Vagina (tissue), 2 donors: ENCODE results near the gene GPR65. TPM values are rescaled to one million over a fixed set of nuclear protein-coding genes. Genes with fewer than 3 reads are reported as not detected.
"Not testable (repeated sequence)": the region's sequence is repeated elsewhere in the genome, so short reads cannot be mapped to it uniquely, and the experiment has no call there.

Experiments used
- DNase-seq, 2 donors: peaks; one replicate each; pipeline ENCODE4 v3.0.0-alpha.2; 2017; ENCODE audit errors: extremely low spot score in 2 of 2
- H3K27ac ChIP-seq: fragments of 200-600 bp; sonication (generic); one replicate; pipeline ENCODE4 v1.5.1; 2019
- H3K27me3 ChIP-seq: fragments of 200-600 bp; sonication (generic); one replicate; pipeline ENCODE4 v1.5.1; 2019
- H3K36me3 ChIP-seq, 2 donors: fragments of 200-600 bp; sonication (generic); one replicate each; pipeline ENCODE4 v1.5.1; 2017 to 2019
- H3K4me1 ChIP-seq: fragments of 200-600 bp; sonication (generic); one replicate; pipeline ENCODE4 v1.5.1; 2019
- H3K4me3 ChIP-seq, 2 donors: fragments of 200-600 bp; sonication (generic); 1 replicate in 1 of 2; 2 replicates in 1 of 2; pipeline ENCODE4 v1.5.1; 2016 to 2019
- H3K9me3 ChIP-seq: fragments of 200-600 bp; sonication (generic); one replicate; pipeline ENCODE4 v1.5.1; 2019
- POLR2A ChIP-seq, 2 donors: fragments of 450-650 bp; IDR thresholded peaks; one replicate each; pipeline ENCODE4 v1.6.1; 2017; ENCODE audit warnings: antibody characterized with exemption in 2 of 2, mild to moderate bottlenecking in 2 of 2, moderate library complexity in 2 of 2
- POLR2AphosphoS5 ChIP-seq, 2 donors: sonication (generic); formaldehyde crosslinking; IDR thresholded peaks; one replicate each; pipeline ENCODE4 v1.9.0; 2017; ENCODE audit warnings: antibody characterized with exemption in 2 of 2, mild to moderate bottlenecking in 2 of 2, low read depth in 1 of 2; ENCODE audit not compliant: insufficient read depth in 1 of 2
- intact Hi-C: fragments of 100-400 bp; cut with DNase I; formaldehyde crosslinking; loops from one replicate; pipeline ENCODE4 v1.15.1; 2023
- total RNA-seq: library from RNA; depleted of rRNA; stranded (reverse); fragments of >200 nt; gene quantifications from one replicate; pipeline ENCODE4 v1.2.3, GENCODE V29; 2016
- TF ChIP-seq, protein P1 (sequence below), 3 experiments: fragments of 450-650 bp in 2 of 3; fragments of 200-600 bp in 1 of 3; sonication (generic) in 1 of 3; IDR thresholded peaks; one replicate each; pipeline ENCODE4 v1.5.1; 2017 to 2019; ENCODE audit warnings: antibody characterized with exemption in 3 of 3, mild to moderate bottlenecking in 2 of 3, moderate library complexity in 2 of 3

GPR65 gene
- total RNA-seq, 1 donor from 2014 or later, result 1.2 TPM

DNA sequence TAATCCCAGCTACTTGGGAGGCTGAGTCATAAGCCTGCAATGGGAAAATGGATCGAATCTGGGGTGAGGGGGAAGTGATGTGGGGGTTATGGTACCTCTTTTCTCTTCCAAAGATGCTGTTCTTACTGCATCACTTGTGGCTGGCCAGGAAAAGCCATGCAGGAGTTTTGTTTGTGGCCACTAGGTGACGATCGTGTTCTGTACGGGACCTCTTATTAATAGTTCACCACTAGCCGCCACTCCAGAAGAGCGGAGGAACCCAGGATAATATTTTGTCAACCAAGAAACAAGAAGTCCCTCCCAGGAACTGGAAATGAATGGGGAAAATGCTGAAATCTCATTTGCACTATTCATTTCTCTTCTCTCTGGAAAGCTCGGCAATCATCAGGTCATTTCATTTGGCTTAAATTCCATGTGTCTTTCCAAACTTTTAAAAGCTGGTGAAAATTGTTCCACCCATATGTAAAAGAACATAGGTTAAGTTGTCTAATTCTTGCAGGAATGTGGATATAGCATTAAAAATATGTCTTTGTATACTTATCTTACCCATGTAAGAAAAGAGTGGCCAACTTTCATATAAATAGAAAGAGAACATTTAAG lies 8.9 kb downstream of the GPR65 start:
- Histone ChIP-seq H3K27ac (no peak overlapping the region), H3K4me3 (no peak overlapping the region), H3K9me3 (no peaks in the 10 kb centered on the region), H3K27me3 (no peaks in the 10 kb centered on the region), H3K36me3 (no peaks in the 10 kb centered on the region), H3K4me1 (no peaks in the 10 kb centered on the region)
- intact Hi-C loops, result no loop called here
- no peak for TF ChIP-seq POLR2A (IDR thresholded peaks at IDR 0.05)
- TF ChIP-seq, protein P1, sequence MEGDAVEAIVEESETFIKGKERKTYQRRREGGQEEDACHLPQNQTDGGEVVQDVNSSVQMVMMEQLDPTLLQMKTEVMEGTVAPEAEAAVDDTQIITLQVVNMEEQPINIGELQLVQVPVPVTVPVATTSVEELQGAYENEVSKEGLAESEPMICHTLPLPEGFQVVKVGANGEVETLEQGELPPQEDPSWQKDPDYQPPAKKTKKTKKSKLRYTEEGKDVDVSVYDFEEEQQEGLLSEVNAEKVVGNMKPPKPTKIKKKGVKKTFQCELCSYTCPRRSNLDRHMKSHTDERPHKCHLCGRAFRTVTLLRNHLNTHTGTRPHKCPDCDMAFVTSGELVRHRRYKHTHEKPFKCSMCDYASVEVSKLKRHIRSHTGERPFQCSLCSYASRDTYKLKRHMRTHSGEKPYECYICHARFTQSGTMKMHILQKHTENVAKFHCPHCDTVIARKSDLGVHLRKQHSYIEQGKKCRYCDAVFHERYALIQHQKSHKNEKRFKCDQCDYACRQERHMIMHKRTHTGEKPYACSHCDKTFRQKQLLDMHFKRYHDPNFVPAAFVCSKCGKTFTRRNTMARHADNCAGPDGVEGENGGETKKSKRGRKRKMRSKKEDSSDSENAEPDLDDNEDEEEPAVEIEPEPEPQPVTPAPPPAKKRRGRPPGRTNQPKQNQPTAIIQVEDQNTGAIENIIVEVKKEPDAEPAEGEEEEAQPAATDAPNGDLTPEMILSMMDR (IDR thresholded peaks at IDR 0.05), result peak; percentile 26 to 58 (median 57)
- no peak for DNase-seq

DNA sequence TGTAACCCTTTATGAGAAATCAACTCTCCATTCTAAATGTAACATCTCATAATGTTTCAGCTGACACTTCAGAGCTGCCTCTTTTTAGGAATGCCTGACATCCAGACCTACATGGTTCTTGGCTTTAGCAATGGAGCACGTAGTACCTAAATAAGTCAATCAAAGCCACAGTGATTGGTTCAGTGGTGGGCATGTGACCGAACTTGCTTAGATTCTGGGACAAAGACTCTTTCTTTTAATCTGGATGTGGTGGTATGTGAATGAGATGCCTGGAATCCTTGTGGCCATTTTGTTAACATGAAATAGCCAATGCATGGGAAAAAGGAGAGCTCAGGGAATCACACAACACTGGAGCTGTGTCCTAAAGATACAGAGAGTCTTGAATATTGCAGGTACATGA lies 11.8 kb downstream of the GPR65 start:
- intact Hi-C loops, result no loop called here
- no peaks in the 10 kb centered on the region for H3K9me3 ChIP-seq
- H3K4me1 ChIP-seq, result no peaks in the 10 kb centered on the region
- no peaks in the 10 kb centered on the region for H3K36me3 ChIP-seq
- no peak for TF ChIP-seq POLR2A (IDR thresholded peaks at IDR 0.05)
- no peak for TF ChIP-seq POLR2AphosphoS5 (IDR thresholded peaks at IDR 0.05; ENCODE audit: insufficient read depth in 1 of 2, low read depth in 1 of 2)
- TF ChIP-seq, protein P1 (IDR thresholded peaks at IDR 0.05), result no peak
- no peaks in the 10 kb centered on the region for H3K27me3 ChIP-seq
- no peak for DNase-seq
- no peak overlapping the region for H3K4me3 ChIP-seq
- no peak overlapping the region for H3K27ac ChIP-seq

DNA sequence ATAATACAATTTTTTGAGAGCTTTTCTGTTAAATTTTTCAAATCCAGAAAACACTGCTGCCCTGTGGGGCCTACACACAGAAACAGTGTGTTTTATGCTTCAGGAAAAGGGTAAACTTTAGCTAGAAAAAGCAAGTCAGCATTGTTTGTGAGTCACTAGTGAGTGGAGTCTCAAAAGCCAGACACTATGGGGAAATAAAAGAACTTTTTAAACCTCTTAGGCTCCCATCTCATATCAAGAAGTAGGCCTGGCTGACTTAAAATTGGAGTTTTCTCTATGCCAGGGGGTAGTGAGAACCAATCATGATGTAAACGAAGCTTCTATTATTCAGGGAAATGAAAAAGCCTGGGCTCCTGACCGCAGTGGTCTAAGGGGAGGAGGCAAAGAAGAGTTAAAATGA lies 12.6 kb downstream of the GPR65 start:
- no peaks in the 10 kb centered on the region for H3K4me1 ChIP-seq
- H3K4me3 ChIP-seq, result no peak overlapping the region
- H3K27ac ChIP-seq, result no peak overlapping the region
- intact Hi-C loops, result no loop called here
- no peaks in the 10 kb centered on the region for H3K27me3 ChIP-seq
- H3K36me3 ChIP-seq, result no peaks in the 10 kb centered on the region
- no peaks in the 10 kb centered on the region for H3K9me3 ChIP-seq
- no peak for DNase-seq
- no peak for TF ChIP-seq POLR2AphosphoS5 (IDR thresholded peaks at IDR 0.05; ENCODE audit: insufficient read depth in 1 of 2, low read depth in 1 of 2)

DNA sequence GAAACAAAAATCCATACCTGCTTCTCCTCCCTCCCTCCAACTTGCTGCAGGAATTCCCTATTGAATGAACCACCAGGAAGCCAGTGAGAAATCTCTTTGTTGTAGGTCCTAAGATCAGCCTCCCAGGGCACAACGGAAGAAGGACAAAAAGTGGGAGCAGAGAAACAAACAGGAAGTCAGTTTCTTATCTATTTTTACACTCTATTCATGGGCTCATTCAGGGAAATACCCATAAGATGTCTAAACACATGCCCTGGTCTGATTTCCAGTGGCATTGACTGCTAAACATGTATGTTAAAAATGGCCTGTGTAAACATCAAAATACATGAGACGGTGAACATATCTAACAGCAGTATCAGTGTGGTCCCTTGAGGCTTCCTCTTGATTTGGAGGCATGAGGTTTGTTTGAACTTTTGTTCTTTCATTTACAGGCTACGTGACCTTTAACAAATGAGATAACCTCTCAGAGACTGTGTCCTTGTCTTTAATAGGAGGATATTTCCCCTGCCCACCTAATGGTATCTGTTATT lies 18.8 kb downstream of the GPR65 start:
- TF ChIP-seq POLR2A (IDR thresholded peaks at IDR 0.05) (no peak), POLR2AphosphoS5 (IDR thresholded peaks at IDR 0.05; ENCODE audit: insufficient read depth in 1 of 2, low read depth in 1 of 2) (no peak)
- TF ChIP-seq, protein P1 (IDR thresholded peaks at IDR 0.05), result no peak
- H3K9me3 ChIP-seq, result no peaks in the 10 kb centered on the region
- no peak overlapping the region for H3K27ac ChIP-seq
- no peak for DNase-seq
- intact Hi-C loops, result no loop called here
- no peak overlapping the region for H3K4me3 ChIP-seq
- no peaks in the 10 kb centered on the region for H3K27me3 ChIP-seq
- no peaks in the 10 kb centered on the region for H3K4me1 ChIP-seq
- no peaks in the 10 kb centered on the region for H3K36me3 ChIP-seq

DNA sequence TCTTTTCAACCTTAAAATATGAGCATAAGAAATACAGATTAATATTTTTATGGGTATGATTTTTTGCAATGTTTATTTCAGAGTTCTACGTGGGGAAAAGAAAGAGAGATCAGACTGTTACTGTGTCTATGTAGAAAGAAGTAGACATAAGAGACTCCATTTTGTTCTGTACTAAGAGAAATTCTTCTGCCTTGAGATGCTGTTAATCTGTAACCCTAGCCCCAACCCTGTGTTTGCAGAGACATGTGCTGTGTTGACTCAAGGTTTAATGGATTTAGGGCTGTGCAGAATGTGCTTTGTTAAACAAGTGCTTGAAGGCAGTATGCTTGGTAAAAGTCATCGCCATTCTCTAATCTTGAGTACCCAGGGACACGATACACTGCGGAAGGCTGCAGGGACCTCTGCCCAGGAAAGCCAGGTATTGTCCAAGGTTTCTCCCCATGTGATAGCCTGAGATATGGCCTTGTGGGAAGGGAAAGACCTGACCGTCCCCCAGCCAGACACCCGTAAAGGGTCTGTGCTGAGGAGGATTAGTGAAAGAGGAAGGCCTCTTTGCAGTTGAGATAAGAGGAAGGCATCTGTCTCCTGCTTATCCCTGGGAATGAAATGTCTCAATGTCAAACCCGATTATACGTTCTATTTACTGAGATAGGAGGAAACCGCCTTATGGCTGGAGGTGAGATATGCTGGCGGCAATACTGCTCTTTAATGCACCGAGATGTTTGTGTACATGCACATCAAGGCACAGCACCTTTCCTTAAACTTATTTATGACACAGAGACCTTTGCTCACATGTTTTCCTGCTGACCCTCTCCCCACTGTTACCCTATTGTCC lies 19.5 kb downstream of the GPR65 start:
- intact Hi-C loops, DNase-seq: not testable (repeated sequence)

DNA sequence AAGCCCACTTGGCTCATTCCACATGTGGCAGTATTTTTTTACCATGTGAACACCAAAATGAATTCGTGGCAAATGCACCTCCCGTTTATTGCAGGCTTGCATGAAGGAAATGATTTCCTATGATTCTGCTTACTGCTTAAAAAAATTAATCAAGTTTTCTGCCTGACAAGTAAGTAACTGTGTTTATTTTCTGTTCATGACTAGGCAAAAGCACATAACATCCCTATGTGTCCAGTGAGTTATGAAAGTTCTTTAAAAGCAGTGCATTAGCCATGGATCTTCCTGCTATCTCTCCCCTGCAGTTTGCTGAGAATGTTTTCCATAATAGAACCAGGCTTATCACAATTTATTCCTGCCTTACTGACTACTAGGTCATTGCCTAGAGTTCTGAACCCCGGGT lies 20.4 kb downstream of the GPR65 start:
- Histone ChIP-seq H3K4me3 (no peak overlapping the region), H3K27me3 (no peaks in the 10 kb centered on the region), H3K27ac (no peak overlapping the region), H3K36me3 (no peaks in the 10 kb centered on the region), H3K9me3 (no peaks in the 10 kb centered on the region), H3K4me1 (no peaks in the 10 kb centered on the region)
- TF ChIP-seq POLR2AphosphoS5 (IDR thresholded peaks at IDR 0.05; ENCODE audit: insufficient read depth in 1 of 2, low read depth in 1 of 2), result no peak
- TF ChIP-seq, protein P1 (IDR thresholded peaks at IDR 0.05), result no peak
- no peak for TF ChIP-seq POLR2A (IDR thresholded peaks at IDR 0.05)
- intact Hi-C loops, result no loop called here
- no peak for DNase-seq

More for the DNA sequence above, 19.5 kb downstream of the GPR65 start:
- not testable (repeated sequence) for H3K27ac ChIP-seq, H3K27me3 ChIP-seq, H3K36me3 ChIP-seq, H3K9me3 ChIP-seq, H3K4me3 ChIP-seq, H3K4me1 ChIP-seq
